ENCODE measurements around the gene CCL15. TPM values are rescaled to one million over a fixed set of nuclear protein-coding genes. Genes with fewer than 3 reads are reported as not detected.

Gene CCL15
- total RNA-seq, 2 donors from 2014 or later, result not detected

Other genes with a start within 250 kb of the CCL15 start
- not detected for gene GAS2L2, start 248.3 kb downstream of the CCL15 start, total RNA-seq
- gene C17orf50, start 240.7 kb downstream of the CCL15 start, total RNA-seq, result not detected
- gene MMP28, start 205.9 kb downstream of the CCL15 start, total RNA-seq, result not detected
- gene TAF15, start 192.1 kb downstream of the CCL15 start, total RNA-seq, result 100 to 1,000 TPM; 240 to 282 TPM
- under 1 TPM in 1 of 2 donors, not detected in 1; 0.24 TPM for gene HEATR9, start 132.7 kb downstream of the CCL15 start, total RNA-seq
- 10 to 100 TPM; 17.2 to 22.5 TPM for gene CCL5, start 121.2 kb downstream of the CCL15 start, total RNA-seq
- gene RDM1, start 70.8 kb downstream of the CCL15 start, total RNA-seq, result 1 to 10 TPM; 2.0 to 4.3 TPM
- not detected for gene LYZL6, start 57.8 kb downstream of the CCL15 start, total RNA-seq
- gene CCL16, start 20.1 kb downstream of the CCL15 start, total RNA-seq, result not detected
- gene CCL14, start 14.8 kb downstream of the CCL15 start, total RNA-seq, result not detected
- not detected for gene CCL23, start 16.4 kb upstream of the CCL15 start, total RNA-seq
- not detected for gene CCL18, start 62.7 kb upstream of the CCL15 start, total RNA-seq
- 100 to 1,000 TPM in 1 of 2 donors, 10 to 100 TPM in 1; 75.4 to 108 TPM for gene CCL3, start 88.6 kb upstream of the CCL15 start, total RNA-seq
- gene CCL4, start 102.3 kb upstream of the CCL15 start, total RNA-seq, result 10 to 100 TPM; 26.1 to 73.9 TPM
- 10 to 100 TPM in 1 of 2 donors, 1 to 10 TPM in 1; 6.1 to 24.0 TPM for gene TBC1D3B, start 175.1 kb upstream of the CCL15 start, total RNA-seq
- 1 to 10 TPM; 5.1 to 8.5 TPM for gene CCL3L1, start 195.2 kb upstream of the CCL15 start, total RNA-seq
- gene CCL4L2, start 209.5 kb upstream of the CCL15 start, total RNA-seq, result 1 to 10 TPM; 2.3 to 5.5 TPM